KMS-11 (cell line): ENCODE results near the gene CYGB.
"Not testable (repeated sequence)": the region's sequence is repeated elsewhere in the genome, so short reads cannot be mapped to it uniquely, and the experiment has no call there.

Source experiments
- H2AFZ ChIP-seq: fragments of 200-600 bp; sonication (generic); 2 replicates; pipeline ENCODE4 v1.6.1; 2016; ENCODE audit warnings: antibody characterized with exemption, mixed run types, low read depth
- H3K27ac ChIP-seq: fragments of 200-600 bp; sonication (generic); 2 replicates; pipeline ENCODE4 v1.6.1; 2016; ENCODE audit warnings: mild to moderate bottlenecking, mixed run types
- H3K27me3 ChIP-seq: fragments of 200-600 bp; sonication (generic); 2 replicates; pipeline ENCODE4 v1.6.1; 2017; ENCODE audit warnings: mild to moderate bottlenecking, low read depth, mixed run types, moderate library complexity; ENCODE audit not compliant: insufficient read depth
- H3K36me3 ChIP-seq: fragments of 200-600 bp; sonication (generic); 2 replicates; pipeline ENCODE4 v1.6.1; 2017; ENCODE audit warnings: mild to moderate bottlenecking, mixed run types; ENCODE audit not compliant: insufficient read depth
- H3K4me1 ChIP-seq: fragments of 200-600 bp; sonication (generic); 2 replicates; pipeline ENCODE4 v1.6.1; 2016; ENCODE audit warnings: mild to moderate bottlenecking, low read depth, mixed run types; ENCODE audit not compliant: poor library complexity, severe bottlenecking
- H3K4me2 ChIP-seq: fragments of 200-600 bp; sonication (generic); 2 replicates; pipeline ENCODE4 v1.7.0; 2016; ENCODE audit warnings: mild to moderate bottlenecking, mixed run types
- H3K4me3 ChIP-seq: fragments of 200-600 bp; sonication (generic); IDR thresholded peaks from 2 replicates; pipeline ENCODE4 v1.6.1; 2017; ENCODE audit warnings: low read depth, low read length, mixed read lengths; ENCODE audit not compliant: insufficient read depth
- H3K79me2 ChIP-seq: fragments of 200-600 bp; sonication (generic); 2 replicates; pipeline ENCODE4 v1.6.1; 2016; ENCODE audit warnings: low read depth, mixed run types; ENCODE audit not compliant: insufficient read depth
- H3K9ac ChIP-seq: fragments of 200-600 bp; sonication (generic); 2 replicates; pipeline ENCODE4 v1.6.1; 2016; ENCODE audit warnings: mild to moderate bottlenecking, mixed run types
- H4K20me1 ChIP-seq: fragments of 200-600 bp; sonication (generic); 2 replicates; pipeline ENCODE4 v1.6.1; 2016; ENCODE audit warnings: mild to moderate bottlenecking, mixed run types; ENCODE audit not compliant: insufficient read depth
- CTCF ChIP-seq: fragments of 200-600 bp; sonication (generic); conservative IDR thresholded peaks from 2 replicates; pipeline ENCODE4 v1.6.1; 2017; ENCODE audit warnings: low read depth, mild to moderate bottlenecking, antibody characterized with exemption, low read length, moderate library complexity, mixed read lengths

CYGB gene

DNA sequence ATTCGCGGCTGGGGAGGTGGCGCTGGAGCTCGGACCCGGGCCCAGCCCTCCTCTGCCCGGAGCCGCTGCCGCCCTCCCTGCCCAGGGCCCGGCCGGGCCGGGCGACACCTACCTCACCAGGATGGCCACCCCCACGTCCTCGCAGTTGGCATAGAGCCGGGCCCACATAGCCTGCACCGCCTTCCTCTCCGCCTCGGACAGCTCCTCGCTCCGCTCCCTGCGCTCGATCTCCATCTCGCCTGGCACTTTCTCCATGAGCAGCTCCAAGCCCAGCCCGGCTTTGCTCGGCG is 276 bp downstream of the CYGB start:
- H4K20me1 ChIP-seq = no peaks in the 10 kb centered on the region
- H3K4me1 ChIP-seq = no peaks in the 10 kb centered on the region
- no peak overlapping the region for H3K27ac ChIP-seq
- H3K9ac ChIP-seq = no peak overlapping the region
- H3K4me2 ChIP-seq = no peak overlapping the region
- TF ChIP-seq CTCF = no peak
- H3K4me3 ChIP-seq = no peak overlapping the region
- no peaks in the 10 kb centered on the region for H3K36me3 ChIP-seq
- H3K27me3 ChIP-seq = peaks cover 23% of the 10 kb centered on the region; the same call in 1 of the 2 replicates
- no peaks in the 10 kb centered on the region for H3K79me2 ChIP-seq
- no peak overlapping the region for H2AFZ ChIP-seq

GRCh38 chr17:76536511-76537287 is 810 bp downstream of the CYGB start:
- Histone ChIP-seq H3K9ac (no peak overlapping the region), H3K4me1 (no peaks in the 10 kb centered on the region), H4K20me1 (no peaks in the 10 kb centered on the region), H3K27ac (no peak overlapping the region), H3K4me2 (no peak overlapping the region), H2AFZ (no peak overlapping the region), H3K36me3 (no peaks in the 10 kb centered on the region), H3K79me2 (no peaks in the 10 kb centered on the region), H3K4me3 (no peak overlapping the region), H3K27me3 (peaks cover 27% of the 10 kb centered on the region; the same call in 1 of the 2 replicates)
- no peak for TF ChIP-seq CTCF

DNA sequence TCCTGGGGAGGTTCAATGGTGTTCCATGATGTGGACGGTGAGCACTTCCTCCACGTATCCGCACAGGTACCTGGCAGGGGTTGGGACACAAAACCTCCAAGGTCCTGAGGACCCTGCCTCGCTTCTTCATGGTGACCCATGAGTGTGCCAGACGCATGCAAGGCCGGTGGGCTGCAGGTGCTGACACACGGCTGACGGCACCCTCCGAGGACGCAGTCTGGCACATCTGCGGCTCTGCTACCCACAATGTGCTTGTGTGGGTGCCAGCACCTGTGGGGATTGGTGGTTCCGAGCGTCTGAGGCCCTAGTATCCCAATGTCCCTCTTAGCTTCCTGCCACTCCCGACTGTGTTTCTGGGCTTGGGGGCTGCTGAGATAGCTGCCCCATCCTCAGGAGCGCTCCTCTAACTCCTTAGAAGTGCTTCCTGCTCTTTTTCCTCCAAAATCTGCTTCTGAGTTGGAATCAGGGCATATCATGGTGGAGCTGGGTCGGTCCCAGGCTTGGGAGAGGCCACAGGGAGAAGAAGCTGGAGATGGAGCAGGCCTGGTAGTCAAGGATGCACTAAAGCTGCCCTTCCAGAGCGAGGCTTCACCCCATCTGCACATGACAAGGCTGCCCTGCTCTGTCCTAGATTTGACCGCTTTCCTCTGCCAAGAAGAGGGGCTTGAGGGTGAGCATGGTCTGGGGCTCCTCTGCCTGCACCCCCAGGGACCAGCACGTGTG is 1.6 kb downstream of the CYGB start:
- Histone ChIP-seq H3K36me3 (no peaks in the 10 kb centered on the region), H3K9ac (no peak overlapping the region), H3K4me2 (no peak overlapping the region), H2AFZ (no peak overlapping the region), H4K20me1 (no peaks in the 10 kb centered on the region), H3K27ac (no peak overlapping the region), H3K4me3 (no peak overlapping the region), H3K4me1 (no peaks in the 10 kb centered on the region), H3K27me3 (peaks cover 27% of the 10 kb centered on the region; the same call in 1 of the 2 replicates), H3K79me2 (no peaks in the 10 kb centered on the region)
- no peak for TF ChIP-seq CTCF

GRCh38 chr17:76534831-76535732 is 2.4 kb downstream of the CYGB start:
- Histone ChIP-seq H2AFZ (no peak overlapping the region), H3K79me2 (no peaks in the 10 kb centered on the region), H3K27me3 (peaks cover 29% of the 10 kb centered on the region; the same call in 1 of the 2 replicates), H3K4me3 (no peak overlapping the region), H3K4me1 (no peaks in the 10 kb centered on the region), H3K9ac (no peak overlapping the region), H3K4me2 (no peak overlapping the region), H3K36me3 (no peaks in the 10 kb centered on the region), H4K20me1 (no peaks in the 10 kb centered on the region), H3K27ac (no peak overlapping the region)
- TF ChIP-seq CTCF = no peak

- H3K27ac ChIP-seq, H2AFZ ChIP-seq, H3K79me2 ChIP-seq, H3K9ac ChIP-seq, H3K4me1 ChIP-seq, H4K20me1 ChIP-seq, H3K4me3 ChIP-seq, H3K36me3 ChIP-seq, H3K4me2 ChIP-seq: not testable (repeated sequence)
- H3K27me3 ChIP-seq = peaks cover 23% of the 10 kb centered on the region; the same call in 1 of the 2 replicates
These were observed 3.7 kb downstream of the CYGB start for GRCh38 chr17:76533640-76534359.
